Stimulated activated CD8-positive, alpha-beta memory T cell treated with anti-CD3 and anti-CD28 coated beads, Interleukin-12 subunit alpha, Interleukin-12 subunit beta, amount 100 ng/mL, for 1 hour (primary cell): ENCODE measurements around the gene GRB2.
"Not testable (repeated sequence)": the region's sequence is repeated elsewhere in the genome, so short reads cannot be mapped to it uniquely, and the experiment has no call there.

Source experiments
- DNase-seq: peaks from one replicate; pipeline ENCODE4 v3.0.0-alpha.2; 2020; ENCODE audit warnings: low read depth

The GRB2 gene

GRCh38 chr17:75350029-75350428 is 55.4 kb downstream of the GRB2 start:
- DNase-seq: no peak

GRCh38 chr17:75349589-75349988 is 55.9 kb downstream of the GRB2 start:
- DNase-seq: no peak

- no peak for DNase-seq
Observed at GRCh38 chr17:75348386-75349012, 57.0 kb downstream of the GRB2 start.

GRCh38 chr17:75346906-75347305 is 58.6 kb downstream of the GRB2 start:
- DNase-seq: no peak

GRCh38 chr17:75346368-75346767 is 59.1 kb downstream of the GRB2 start:
- not testable (repeated sequence) for DNase-seq

- DNase-seq: no peak
Observed at GRCh38 chr17:75345514-75346167, 59.8 kb downstream of the GRB2 start.

GRCh38 chr17:75344666-75345065 is 60.8 kb downstream of the GRB2 start:
- no peak for DNase-seq

- DNase-seq: no peak
Observed at GRCh38 chr17:75342996-75343395, 62.5 kb downstream of the GRB2 start.

- DNase-seq: no peak
Observed at GRCh38 chr17:75341784-75342486, 63.5 kb downstream of the GRB2 start.

GRCh38 chr17:75340631-75341030 is 64.8 kb downstream of the GRB2 start:
- no peak for DNase-seq

- no peak for DNase-seq
Observed at GRCh38 chr17:75339971-75340370, 65.5 kb downstream of the GRB2 start.

- DNase-seq: no peak
Observed at GRCh38 chr17:75338335-75338734, 67.1 kb downstream of the GRB2 start.

- no peak for DNase-seq
Observed at GRCh38 chr17:75335315-75335714, 70.2 kb downstream of the GRB2 start.

- DNase-seq: no peak
Observed at GRCh38 chr17:75334723-75335122, 70.8 kb downstream of the GRB2 start.

- no peak for DNase-seq
Observed at GRCh38 chr17:75331671-75332070, 73.8 kb downstream of the GRB2 start.

- DNase-seq: no peak
Observed at GRCh38 chr17:75327757-75328156, 77.7 kb downstream of the GRB2 start.

- no peak for DNase-seq
Observed at GRCh38 chr17:75326226-75326848, 79.1 kb downstream of the GRB2 start.

- no peak for DNase-seq
Observed at GRCh38 chr17:75325827-75326225, 79.7 kb downstream of the GRB2 start.

- DNase-seq: no peak
Observed at GRCh38 chr17:75325348-75325747, 80.1 kb downstream of the GRB2 start.

GRCh38 chr17:75321506-75321905 is 84.0 kb downstream of the GRB2 start:
- no peak for DNase-seq

- DNase-seq: no peak
Observed at GRCh38 chr17:75319904-75320691, 85.4 kb downstream of the GRB2 start.

GRCh38 chr17:75318615-75319222 is 86.8 kb downstream of the GRB2 start:
- no peak for DNase-seq
